Activated naive CD8-positive, alpha-beta T cell treated with anti-CD3 and anti-CD28 coated beads for 36 hours (primary cell): ENCODE measurements around the gene FAM53A. TPM values are rescaled to one million over a fixed set of nuclear protein-coding genes. Genes with fewer than 3 reads are reported as not detected.

Experiments used
- DNase-seq: peaks from one replicate; pipeline ENCODE4 v3.0.0; 2021
- H3K27ac Mint-ChIP-seq: one replicate; pipeline ENCODE4 v1.8.0; 2022; ENCODE audit warnings: mild to moderate bottlenecking, moderate library complexity, mixed read lengths
- H3K27me3 Mint-ChIP-seq: one replicate; pipeline ENCODE4 v1.8.0; 2022; ENCODE audit warnings: mild to moderate bottlenecking, mixed read lengths
- H3K36me3 Mint-ChIP-seq: one replicate; pipeline ENCODE4 v1.8.0; 2021; ENCODE audit warnings: mild to moderate bottlenecking, mixed read lengths
- H3K4me1 Mint-ChIP-seq: one replicate; pipeline ENCODE4 v1.8.0; 2021; ENCODE audit warnings: mixed read lengths
- H3K4me3 Mint-ChIP-seq: one replicate; pipeline ENCODE4 v1.8.0; 2022; ENCODE audit warnings: mild to moderate bottlenecking, moderate library complexity, mixed read lengths
- H3K9me3 Mint-ChIP-seq: one replicate; pipeline ENCODE4 v1.8.0; 2022; ENCODE audit warnings: mixed read lengths
- total RNA-seq, 2 experiments: library from RNA; stranded (reverse); gene quantifications; one replicate each; pipeline ENCODE4 v1.2.3, GENCODE V29; 2021

The FAM53A gene
- total RNA-seq, 2 experiments from 2014 or later, result 0.82 to 1.3 TPM

DNA sequence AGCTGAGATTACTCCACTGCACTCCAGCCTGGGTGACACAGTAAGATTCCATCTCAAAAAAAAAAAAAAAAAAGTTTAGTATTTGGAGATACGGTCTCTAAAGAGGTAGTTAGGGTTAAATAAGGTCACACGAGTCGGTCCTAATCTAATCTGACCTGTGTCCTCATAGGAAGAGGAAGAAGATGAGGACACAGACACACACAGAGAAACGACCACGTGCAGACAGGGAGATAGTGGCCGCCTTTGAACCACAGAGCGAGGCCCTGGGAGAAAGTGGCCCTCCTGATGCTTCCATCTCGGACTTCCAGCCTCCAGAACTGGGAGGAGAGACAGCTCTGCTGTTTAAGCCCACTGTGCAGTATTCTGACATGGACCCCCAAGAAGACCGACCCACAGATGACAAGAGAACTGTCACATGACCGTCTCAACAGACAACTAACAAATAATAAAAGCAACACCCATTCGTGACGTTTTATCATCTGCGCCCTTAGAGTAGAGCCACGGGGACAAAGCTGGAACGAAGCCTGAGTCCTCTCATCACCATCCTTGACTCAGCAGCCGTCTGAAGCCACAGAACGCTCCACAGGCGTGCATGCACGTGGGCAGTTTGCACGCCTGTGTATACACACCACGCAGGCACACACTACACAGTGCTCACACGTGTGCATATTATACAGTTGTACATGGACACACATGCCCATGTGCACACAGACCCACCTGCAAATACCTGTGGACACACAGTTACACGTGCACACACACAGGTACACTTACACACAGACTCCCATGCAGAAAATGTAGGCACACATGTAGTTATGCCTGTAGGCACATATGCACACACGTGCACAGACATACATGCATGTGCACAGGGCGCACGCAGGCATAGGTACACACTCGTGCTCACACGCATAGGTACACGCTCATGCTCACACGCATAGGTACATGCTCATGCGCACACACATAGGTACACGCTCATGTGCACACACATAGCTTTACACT lies 51.7 kb downstream of the FAM53A start:
- H3K4me1 Mint-ChIP-seq, result no peaks in the 10 kb centered on the region
- no peaks in the 10 kb centered on the region for H3K36me3 Mint-ChIP-seq
- DNase-seq, result no peak
- H3K9me3 Mint-ChIP-seq, result no peaks in the 10 kb centered on the region
- no peak overlapping the region for H3K27ac Mint-ChIP-seq
- no peak overlapping the region for H3K4me3 Mint-ChIP-seq
- H3K27me3 Mint-ChIP-seq, result no peaks in the 10 kb centered on the region

DNA sequence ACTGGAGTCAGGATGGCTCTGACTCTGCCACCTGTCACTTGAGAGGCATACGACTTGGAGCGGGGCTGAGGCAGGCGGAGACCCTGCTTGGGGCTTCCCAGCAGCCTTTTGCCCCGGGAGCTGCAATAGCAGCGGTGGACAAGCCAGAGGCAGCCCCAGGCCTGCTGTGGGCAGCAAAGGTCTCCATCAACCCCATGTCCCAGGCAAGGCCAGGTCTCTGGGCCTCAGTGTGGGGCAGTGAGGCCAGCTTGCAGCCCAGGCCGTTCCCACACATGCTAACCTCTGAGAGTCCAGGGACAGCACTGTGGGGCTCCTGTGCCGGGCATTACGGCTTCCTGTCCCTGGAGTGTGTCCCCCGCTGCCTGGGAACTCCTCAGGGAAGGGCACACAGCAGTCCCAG lies 53.0 kb downstream of the FAM53A start:
- Mint-ChIP-seq H3K4me1 (no peaks in the 10 kb centered on the region), H3K36me3 (no peaks in the 10 kb centered on the region), H3K27me3 (no peaks in the 10 kb centered on the region), H3K4me3 (no peak overlapping the region), H3K9me3 (no peaks in the 10 kb centered on the region), H3K27ac (no peak overlapping the region)
- DNase-seq, result no peak

DNA sequence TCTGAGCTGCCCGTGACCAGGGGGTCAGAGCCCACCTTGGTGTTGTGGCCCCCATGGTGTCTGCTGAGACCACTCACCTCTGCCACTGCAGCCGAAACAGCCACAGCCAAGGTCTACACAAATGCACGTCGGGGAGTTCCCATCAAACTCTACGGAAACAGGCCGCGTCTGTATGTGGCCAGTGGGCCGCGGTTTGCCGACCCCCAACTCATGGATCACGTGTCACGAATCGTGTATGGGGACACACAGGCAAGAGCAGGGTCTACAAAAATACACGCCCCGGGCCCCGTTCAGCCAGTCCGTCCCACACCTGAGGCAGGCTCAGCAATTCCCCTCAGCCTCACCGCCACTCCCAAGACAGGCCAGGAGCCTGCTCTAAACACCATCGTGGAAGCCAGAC lies 53.8 kb downstream of the FAM53A start:
- Mint-ChIP-seq H3K9me3 (no peaks in the 10 kb centered on the region), H3K36me3 (no peaks in the 10 kb centered on the region), H3K4me3 (no peak overlapping the region), H3K27ac (no peak overlapping the region), H3K27me3 (no peaks in the 10 kb centered on the region), H3K4me1 (no peaks in the 10 kb centered on the region)
- no peak for DNase-seq

DNA sequence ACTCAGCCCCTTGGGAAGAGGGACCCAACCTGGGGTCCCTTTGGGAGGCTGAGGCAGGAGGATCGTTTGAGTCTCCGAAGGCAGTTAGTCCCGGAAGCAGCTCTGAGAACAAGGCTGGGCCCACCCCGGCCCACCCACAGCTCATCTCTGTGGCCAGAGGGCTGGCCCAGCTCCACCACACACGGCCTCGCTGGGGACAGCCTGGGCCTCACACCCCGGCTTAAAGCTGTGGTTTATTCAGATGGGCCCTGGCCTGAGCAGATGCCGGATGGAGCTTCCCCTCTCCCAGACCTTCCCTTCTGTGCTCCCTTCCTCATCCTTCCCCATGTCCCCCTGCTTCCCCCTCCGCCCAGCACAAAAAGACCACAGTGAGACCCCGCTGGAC lies 54.4 kb downstream of the FAM53A start:
- Mint-ChIP-seq H3K4me1 (no peaks in the 10 kb centered on the region), H3K27me3 (no peaks in the 10 kb centered on the region), H3K27ac (no peak overlapping the region), H3K9me3 (no peaks in the 10 kb centered on the region), H3K36me3 (no peaks in the 10 kb centered on the region), H3K4me3 (no peak overlapping the region)
- no peak for DNase-seq

DNA sequence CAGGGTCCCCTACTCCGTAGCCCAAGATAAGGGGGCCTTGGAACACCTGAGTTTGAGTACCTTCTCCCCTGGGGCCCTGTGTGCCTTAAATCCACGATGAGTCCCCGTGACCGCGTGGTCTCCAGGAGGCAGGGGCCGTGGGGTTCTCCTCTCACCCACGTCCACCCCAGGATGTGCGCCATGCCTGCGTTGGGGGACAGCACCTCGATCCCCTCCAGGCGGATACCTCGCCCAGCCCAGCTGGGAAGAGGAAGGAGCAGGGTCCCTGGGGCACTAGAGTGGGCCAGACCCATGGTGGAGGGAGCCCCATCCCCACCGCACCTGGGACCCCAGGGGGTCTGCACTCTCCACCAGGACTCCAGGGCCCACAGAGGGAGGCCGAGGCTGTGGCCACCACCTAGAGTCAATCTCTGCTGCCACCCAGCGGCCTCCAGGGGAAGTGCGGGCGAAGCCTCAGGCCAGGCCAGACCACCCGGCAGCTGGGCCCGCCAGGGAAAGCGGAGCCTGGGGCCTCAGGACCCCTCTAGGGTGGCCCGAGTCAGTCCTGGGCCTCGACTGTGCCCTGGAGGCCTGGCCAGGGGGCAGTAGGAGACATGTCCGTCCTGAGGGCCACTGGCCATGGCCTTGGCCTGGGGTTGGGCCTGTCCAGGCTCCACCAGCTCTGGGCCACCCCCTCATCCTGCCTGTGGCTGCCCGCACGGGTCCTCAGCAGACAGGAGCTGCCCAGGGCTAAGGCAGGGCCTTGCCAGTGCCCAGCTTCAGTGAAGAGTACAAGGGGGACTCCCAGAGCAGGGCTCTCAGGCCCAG lies 55.0 kb downstream of the FAM53A start:
- Mint-ChIP-seq H3K4me3 (no peak overlapping the region), H3K9me3 (no peaks in the 10 kb centered on the region), H3K4me1 (no peaks in the 10 kb centered on the region), H3K36me3 (no peaks in the 10 kb centered on the region), H3K27ac (no peak overlapping the region), H3K27me3 (no peaks in the 10 kb centered on the region)
- peak; percentile 67 for DNase-seq

DNA sequence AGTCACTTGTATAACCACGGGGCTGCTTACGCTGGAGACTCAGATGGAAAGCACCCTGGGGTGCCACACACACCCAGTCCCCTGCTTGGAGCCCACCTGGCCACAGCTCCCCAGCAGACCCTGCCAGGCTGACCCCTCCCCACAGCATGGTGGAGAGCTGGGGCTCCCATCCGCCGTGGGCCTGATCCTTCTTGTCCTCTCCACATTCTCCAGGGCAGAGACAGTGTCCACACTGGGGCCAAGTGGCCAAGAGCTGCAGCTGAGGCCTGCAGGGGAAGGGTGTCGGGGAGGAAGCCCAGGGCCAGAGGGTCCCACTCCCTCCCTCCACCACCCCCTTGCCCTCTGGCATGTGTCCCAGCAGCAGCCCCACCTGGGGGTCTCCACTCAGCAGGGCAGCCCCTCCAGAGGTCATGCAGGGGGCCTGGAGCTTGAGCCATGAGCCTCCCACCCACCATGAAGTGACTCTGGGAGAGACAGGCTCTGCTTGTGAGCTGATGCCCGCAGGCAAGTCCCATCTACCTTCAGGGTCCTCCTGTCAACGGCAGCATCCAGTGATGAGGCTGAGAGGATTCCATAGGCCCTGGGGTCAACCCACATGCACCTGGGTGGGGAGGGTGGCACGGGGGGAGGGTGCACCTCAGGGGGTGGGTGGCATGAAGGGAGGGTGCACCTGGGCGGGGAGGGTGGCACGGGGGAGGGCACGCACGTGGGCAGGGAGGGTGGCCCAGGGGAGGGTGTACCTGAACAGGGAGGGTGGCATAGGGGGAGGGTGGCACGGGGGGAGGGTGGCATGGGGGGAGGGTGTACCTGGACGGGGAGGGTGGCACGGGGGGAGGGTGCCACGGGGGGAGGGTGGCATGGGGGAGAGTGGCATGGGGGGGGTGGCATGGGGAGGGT lies 56.4 kb downstream of the FAM53A start:
- no peak for DNase-seq

DNA sequence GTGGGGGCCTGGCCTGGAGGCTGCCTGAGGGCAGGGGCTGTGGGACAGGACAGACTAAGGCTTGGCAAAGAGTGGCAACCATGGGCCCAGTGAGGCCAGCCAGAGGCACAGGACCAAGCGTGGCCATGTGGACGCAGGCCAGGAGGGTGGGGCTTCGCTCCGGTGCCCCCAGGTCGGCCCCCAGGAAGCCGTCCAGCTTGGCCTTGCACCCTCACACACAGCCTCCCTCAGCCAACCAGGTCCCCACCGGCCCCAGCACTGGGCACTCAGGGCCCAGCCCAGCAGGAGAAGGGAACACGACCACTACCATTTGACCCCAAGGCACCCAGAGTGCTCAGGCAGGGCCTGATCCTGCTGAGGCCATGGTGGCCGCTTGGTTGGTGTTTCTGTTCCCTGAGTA lies 57.2 kb downstream of the FAM53A start:
- Mint-ChIP-seq H3K36me3 (no peaks in the 10 kb centered on the region), H3K27ac (no peak overlapping the region), H3K27me3 (no peaks in the 10 kb centered on the region), H3K9me3 (no peaks in the 10 kb centered on the region), H3K4me3 (no peak overlapping the region), H3K4me1 (no peaks in the 10 kb centered on the region)
- DNase-seq, result no peak

More for the DNA sequence above, 56.4 kb downstream of the FAM53A start:
- H3K27me3 Mint-ChIP-seq, result no peaks in the 10 kb centered on the region
- no peaks in the 10 kb centered on the region for H3K4me1 Mint-ChIP-seq
- no peaks in the 10 kb centered on the region for H3K9me3 Mint-ChIP-seq
- no peaks in the 10 kb centered on the region for H3K36me3 Mint-ChIP-seq
- no peak overlapping the region for H3K27ac Mint-ChIP-seq
- H3K4me3 Mint-ChIP-seq, result no peak overlapping the region

DNA sequence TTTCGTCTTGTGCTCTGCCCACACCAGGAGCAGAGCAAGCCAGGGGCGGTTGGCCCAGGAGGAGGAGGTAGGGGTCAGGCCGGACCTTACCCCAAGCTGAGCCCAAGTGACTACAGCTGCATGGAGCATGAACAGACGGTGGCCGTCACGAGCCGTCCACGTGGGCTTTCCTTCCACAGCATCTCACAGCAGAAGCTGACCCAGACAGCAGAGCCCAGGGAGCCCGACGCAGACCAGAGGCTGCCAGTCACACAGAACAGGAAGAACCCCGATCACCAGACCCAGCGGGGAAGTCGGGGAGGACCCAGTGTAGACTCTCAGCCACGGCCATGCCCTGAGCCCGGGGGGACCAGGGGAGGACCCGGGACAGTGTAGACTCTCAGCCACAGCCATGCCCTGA lies 58.0 kb downstream of the FAM53A start:
- Mint-ChIP-seq H3K9me3 (no peaks in the 10 kb centered on the region), H3K4me1 (no peaks in the 10 kb centered on the region), H3K36me3 (no peaks in the 10 kb centered on the region), H3K27me3 (no peaks in the 10 kb centered on the region), H3K4me3 (no peak overlapping the region), H3K27ac (no peak overlapping the region)
- DNase-seq, result no peak

DNA sequence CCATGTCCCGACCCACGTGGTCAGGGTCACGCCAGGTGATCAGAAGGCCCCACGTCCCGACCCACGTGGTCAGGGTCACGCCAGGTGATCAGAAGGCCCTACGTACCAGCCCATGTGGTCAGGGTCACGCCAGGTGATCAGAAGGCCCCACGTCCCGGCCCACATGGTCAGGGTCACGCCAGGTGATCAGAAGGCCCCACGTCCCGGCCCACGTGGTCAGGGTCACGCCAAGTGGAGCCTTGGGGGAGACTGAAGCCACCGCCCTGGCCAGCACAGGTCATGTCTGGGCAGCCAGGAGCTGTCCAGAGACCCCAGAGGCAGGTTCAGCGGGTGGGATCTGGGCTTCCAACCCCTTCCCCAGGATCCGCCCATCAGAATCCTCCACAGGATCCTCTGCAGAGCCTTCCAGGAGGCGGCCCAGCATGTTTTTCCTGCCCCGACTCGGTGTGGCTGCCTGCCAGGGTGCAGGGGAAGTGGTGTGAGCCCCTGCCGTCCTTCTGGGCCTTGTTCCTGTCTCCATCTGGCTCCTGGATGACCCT lies 58.4 kb downstream of the FAM53A start:
- Mint-ChIP-seq H3K4me1 (no peaks in the 10 kb centered on the region), H3K36me3 (no peaks in the 10 kb centered on the region), H3K9me3 (no peaks in the 10 kb centered on the region), H3K27me3 (no peaks in the 10 kb centered on the region), H3K27ac (no peak overlapping the region), H3K4me3 (no peak overlapping the region)
- DNase-seq, result no peak

DNA sequence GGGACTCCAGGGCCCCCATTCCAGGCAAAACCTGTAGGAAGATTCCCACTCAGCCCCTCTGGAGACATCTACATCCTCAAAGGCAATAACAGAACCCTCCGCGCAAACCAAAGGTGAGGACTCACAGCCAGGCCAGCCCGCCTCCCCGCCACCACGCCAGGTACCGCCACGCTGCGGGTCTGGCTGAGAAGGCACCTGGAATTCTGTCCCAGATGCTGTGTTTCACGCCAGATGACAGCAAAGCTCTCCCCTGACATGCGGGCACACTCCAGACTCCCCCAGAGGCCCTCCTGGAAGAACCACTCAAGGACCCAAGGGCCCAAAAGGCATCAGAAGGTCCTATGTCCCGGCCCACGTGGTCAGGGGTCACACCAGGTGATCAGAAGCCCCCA lies 59.6 kb downstream of the FAM53A start:
- Mint-ChIP-seq H3K4me1 (no peaks in the 10 kb centered on the region), H3K9me3 (no peaks in the 10 kb centered on the region), H3K4me3 (no peak overlapping the region), H3K27ac (no peak overlapping the region), H3K36me3 (no peaks in the 10 kb centered on the region), H3K27me3 (no peaks in the 10 kb centered on the region)
- DNase-seq, result no peak

DNA sequence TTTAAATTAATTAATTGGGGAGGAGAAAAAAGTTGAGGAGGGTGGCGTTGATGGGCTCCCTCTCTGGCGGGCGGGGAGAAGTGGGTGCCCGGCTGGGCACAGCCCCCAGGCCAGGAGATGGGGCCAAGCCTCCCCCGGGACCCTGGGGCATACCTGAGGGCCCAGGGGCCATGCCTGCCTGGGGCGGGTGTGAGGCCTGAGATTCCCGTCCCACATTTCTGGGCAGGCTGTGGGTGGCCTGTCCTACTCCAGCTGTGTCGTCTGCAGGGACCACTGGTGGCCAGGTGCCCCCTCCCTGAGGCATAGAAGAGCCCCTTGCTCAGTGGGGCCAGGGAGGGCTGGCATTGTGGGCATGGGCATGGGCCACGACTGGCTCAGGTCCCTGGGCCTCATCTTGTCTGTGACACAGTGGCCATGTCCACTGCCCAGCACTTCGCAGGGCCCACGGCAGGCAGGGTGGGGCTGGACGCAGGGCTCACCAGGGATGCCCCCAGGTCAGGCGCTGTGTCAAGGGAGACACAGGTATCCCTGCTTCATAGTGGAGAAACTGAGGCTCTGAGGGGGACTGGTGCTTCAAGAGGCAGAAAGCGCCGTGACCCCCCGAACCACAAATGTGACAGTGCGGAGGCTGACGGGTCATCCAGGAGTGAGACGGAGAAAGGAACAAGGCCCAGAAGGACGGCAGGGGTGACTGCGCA lies 60.1 kb downstream of the FAM53A start:
- Mint-ChIP-seq H3K4me3 (no peak overlapping the region), H3K36me3 (no peaks in the 10 kb centered on the region), H3K27ac (no peak overlapping the region), H3K4me1 (no peaks in the 10 kb centered on the region), H3K9me3 (no peaks in the 10 kb centered on the region), H3K27me3 (no peaks in the 10 kb centered on the region)
- DNase-seq, result no peak

DNA sequence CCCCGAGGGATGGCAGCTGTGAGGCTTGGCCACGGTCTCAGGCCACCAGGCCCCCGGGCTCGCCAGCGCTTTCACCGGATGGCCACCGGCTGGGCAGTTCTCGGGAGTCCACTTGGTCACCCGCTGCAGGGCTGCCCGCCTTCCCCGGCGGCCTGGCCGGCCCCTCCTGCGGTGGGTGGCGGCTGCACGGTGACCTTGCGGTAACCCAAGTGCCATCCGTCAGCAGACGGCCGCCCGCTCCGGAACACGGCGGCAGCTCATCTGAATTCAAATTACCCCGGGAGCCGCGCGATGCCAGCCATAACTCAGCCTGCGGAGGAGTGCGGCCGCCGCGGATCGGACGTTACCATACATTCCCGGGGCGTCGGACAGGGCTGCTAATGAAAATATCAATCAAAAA lies 60.7 kb downstream of the FAM53A start:
- H3K9me3 Mint-ChIP-seq, result no peaks in the 10 kb centered on the region

DNA sequence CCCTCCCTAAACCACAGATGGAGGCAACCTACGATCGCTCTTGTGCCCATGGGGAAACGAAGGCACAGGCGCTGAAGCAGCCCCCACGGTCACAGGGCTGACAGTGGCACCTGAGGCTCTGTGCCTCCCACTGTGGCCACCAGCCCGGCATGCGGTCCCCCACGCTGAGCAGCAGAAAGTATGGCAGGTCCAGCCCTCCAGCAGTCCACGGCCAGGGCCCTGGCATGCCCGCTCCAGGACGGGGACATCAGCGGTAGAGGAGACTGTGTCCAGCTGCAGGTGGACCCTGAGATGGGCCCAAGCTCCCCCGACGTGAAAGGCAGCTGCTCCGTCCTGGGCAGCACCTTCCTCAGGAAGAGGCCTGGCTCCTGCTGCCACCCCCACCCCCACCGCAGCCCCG lies 61.2 kb downstream of the FAM53A start:
- no peaks in the 10 kb centered on the region for H3K9me3 Mint-ChIP-seq
- H3K27me3 Mint-ChIP-seq, result no peaks in the 10 kb centered on the region
- H3K4me3 Mint-ChIP-seq, result no peak overlapping the region
- H3K27ac Mint-ChIP-seq, result no peak overlapping the region
- H3K4me1 Mint-ChIP-seq, result no peaks in the 10 kb centered on the region
- H3K36me3 Mint-ChIP-seq, result no peaks in the 10 kb centered on the region
- DNase-seq, result no peak

More for the DNA sequence above, 60.7 kb downstream of the FAM53A start:
- Mint-ChIP-seq H3K27ac (no peak overlapping the region), H3K4me1 (no peaks in the 10 kb centered on the region), H3K27me3 (no peaks in the 10 kb centered on the region), H3K4me3 (no peak overlapping the region), H3K36me3 (no peaks in the 10 kb centered on the region)
- no peak for DNase-seq

DNA sequence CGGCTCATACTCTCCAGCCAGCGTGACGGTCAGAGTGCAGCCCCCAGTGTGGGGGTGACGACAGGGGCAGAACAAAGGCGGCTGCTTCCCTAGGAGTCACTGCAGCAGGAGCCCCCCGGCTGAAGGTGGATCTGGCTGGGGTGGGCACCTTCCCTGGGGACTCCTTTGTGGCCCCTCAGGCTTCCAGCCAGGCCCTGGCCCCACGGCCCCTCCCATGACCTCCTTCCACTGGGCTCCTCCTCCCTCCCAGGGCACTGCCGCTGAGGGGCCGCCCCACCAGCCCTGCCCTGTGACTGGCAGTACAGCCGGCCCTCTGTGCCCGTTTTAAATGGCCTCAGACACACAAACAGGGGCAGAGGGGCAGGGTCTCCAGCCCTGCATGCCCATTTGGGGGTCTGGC lies 61.9 kb downstream of the FAM53A start:
- DNase-seq, result no peak
- Mint-ChIP-seq H3K27me3 (no peaks in the 10 kb centered on the region), H3K4me1 (no peaks in the 10 kb centered on the region), H3K27ac (no peak overlapping the region), H3K4me3 (no peak overlapping the region), H3K9me3 (no peaks in the 10 kb centered on the region), H3K36me3 (no peaks in the 10 kb centered on the region)
